DMS53 treated with DMSO at 0.1 percent for 48 hours (cell line): ENCODE measurements around the gene CYB561A3.
"Not testable (repeated sequence)": the region's sequence is repeated elsewhere in the genome, so short reads cannot be mapped to it uniquely, and the experiment has no call there.

Source experiments
- DNase-seq: peaks from one replicate; lab custom pipeline; 2025; ENCODE audit not compliant: unreplicated experiment; lab: John Stamatoyannopoulos, UW

The CYB561A3 gene, protein sequence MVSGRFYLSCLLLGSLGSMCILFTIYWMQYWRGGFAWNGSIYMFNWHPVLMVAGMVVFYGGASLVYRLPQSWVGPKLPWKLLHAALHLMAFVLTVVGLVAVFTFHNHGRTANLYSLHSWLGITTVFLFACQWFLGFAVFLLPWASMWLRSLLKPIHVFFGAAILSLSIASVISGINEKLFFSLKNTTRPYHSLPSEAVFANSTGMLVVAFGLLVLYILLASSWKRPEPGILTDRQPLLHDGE

DNA sequence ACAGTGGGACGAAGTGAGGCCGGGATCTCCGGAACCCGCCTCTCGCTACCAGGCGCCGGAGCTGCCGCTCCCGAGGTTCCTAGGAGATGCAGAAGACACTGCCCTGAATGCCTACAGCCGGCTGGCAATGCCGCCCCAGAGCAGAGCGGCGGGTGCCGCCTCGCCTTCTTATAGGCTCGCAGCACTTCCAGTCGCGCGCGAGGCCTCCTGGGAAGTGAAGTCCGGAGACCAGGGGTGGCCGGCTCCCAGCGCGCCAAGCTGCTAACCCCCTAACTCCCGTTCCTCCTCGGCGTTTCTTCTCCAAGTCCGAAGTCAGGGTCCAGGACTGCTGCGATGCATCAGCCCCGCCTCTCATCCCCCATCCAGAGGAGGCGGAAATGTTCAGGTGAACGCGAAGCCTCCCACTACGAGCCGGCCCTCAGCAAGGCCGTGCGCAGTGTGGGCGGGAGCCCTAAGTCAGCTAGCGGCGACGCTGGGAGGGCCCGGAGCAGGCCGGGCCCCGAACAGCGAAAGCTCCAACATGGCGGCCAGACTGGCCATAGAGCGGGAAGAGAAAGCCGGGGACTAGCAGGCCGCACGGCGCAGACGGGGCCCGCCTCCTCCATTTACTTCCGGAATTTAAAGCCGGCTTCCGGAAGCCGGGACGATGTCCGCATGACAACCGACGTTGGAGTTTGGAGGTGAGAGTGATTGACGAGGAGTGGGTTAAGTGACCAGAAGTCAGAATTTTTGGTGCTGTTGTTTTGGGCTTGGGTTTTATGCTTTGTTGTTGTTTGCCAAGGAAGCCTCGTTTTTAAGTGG, at the start of gene CYB561A3, which contains the start of gene TMEM138:
CYB561A3 (minus strand) TSS at position 142 of the 801 bp plus-strand sequence. CDS start 5,169 bp downstream, outside the sequence.
TMEM138 (plus strand) TSS at position 634 of the 801 bp plus-strand sequence. CDS start 2,017 bp downstream, outside the sequence.
- peak; percentile 95 for DNase-seq

DNA sequence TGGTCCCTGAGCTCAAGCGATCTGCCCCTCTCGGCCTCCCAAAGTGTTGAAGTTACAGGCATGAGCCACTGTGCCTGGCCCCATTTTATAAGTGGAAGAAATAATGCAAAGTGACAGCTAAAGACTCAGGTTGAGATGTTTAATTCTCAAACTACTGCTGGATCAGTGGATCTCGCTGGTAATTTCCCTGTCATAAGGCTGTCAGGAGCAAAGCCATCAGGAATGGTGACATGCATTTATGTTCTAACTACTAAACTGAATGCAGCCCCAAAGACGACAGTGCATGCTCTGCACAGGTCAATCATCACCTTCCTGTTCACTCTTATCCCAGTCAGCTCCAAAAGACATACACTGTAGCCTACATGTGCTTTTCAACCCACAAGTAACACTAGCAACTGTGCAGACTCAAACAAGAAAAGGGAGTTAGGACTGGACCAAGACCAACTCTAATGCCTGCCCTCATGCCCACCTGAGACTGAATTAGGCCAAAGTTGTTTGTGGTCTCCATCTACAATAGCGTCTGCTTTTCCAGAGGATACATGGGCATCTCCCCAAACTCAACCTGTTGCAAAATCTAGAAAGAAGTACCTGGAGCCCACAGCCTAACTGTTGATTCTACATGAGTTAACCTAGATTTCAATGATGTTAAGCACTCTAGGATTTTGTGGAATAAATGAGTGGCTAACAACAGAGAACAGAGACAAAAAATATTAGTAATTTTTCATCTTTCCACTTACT, 45.5 kb upstream of the CYB561A3 start:
- no peak for DNase-seq

GRCh38 chr11:61406067-61406466, 44.4 kb upstream of the CYB561A3 start:
- no peak for DNase-seq

DNA sequence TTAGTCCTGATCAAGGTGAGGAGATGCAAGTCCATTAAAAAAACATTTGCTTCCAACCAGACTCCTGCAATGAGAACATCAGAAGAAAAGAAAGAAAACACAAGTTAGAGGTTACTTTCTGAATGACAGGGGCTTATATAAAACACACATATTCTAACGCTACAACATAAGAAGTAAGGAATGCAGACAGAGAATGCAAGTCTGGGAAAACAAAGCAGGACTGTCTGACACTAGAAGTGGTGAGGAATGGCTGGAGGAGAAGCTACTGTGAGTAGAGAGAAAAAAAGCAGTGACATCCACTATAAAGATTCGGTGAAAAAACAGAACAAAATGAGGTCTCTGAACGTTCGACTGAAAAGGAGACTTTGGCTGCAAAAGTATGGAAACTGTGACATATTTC, 43.0 kb upstream of the CYB561A3 start:
- no peak for DNase-seq

GRCh38 chr11:61404103-61404502, 42.4 kb upstream of the CYB561A3 start:
- DNase-seq = no peak

DNA sequence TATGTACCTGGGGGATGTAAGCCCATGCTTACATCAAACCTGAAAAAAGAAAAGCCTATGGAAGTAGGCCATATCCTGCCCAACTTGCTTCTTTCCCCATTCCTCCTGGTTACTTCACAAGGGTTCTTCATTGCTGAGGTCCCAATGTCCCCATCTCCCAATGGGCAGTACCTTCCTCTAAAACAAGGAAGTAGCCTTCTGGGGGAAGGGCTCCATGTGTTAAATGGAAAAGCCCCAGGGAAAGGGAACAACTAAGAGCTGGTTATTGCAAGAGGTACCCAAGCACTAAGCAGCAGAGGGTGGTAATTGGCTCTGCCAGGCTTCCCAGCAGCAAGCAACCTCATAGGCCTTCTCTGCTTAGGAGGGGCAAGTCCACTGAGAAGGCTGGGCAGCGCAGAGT, 42.0 kb upstream of the CYB561A3 start:
- no peak for DNase-seq

DNA sequence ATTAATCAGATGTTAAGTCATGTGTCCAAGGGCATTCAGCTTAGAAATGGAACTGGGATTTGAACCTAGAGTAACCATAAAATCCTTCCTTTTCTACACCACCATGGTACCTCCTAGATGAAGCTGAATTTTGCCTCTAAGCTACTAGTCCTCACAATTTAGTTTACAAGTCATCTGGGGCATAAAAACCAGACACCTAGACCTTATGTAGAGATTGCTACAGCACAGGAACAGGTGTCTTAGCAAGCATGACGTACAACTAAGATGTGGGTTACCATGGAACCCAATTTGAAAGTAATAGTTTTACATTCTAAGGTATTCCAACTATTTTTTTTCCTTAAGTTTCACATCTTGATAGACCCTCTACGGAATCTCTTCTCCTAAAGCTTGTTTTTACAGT, 39.9 kb upstream of the CYB561A3 start:
- DNase-seq = no peak

DNA sequence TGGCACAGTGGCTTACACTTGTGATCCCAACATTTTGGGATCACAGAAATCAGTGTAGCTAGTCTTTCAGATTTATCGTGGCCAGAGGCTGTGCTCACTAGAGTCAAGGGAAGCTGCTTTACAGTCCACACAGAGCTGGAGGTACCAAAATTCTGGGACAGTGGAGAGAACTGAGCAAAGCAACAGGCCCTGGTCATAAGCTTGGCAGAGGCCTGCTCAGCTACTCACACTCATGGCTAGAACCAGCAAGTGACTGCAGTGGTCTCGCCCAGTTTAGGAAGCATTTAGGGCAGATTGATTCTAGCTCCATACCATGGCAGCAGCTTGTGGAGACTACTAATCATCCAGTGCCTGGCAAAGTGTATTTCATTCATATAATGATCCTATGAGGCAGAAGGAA, 39.5 kb upstream of the CYB561A3 start:
- no peak for DNase-seq

GRCh38 chr11:61392981-61393595, 31.4 kb upstream of the CYB561A3 start:
- DNase-seq = no peak

GRCh38 chr11:61390161-61390560, 28.5 kb upstream of the CYB561A3 start:
- no peak for DNase-seq

DNA sequence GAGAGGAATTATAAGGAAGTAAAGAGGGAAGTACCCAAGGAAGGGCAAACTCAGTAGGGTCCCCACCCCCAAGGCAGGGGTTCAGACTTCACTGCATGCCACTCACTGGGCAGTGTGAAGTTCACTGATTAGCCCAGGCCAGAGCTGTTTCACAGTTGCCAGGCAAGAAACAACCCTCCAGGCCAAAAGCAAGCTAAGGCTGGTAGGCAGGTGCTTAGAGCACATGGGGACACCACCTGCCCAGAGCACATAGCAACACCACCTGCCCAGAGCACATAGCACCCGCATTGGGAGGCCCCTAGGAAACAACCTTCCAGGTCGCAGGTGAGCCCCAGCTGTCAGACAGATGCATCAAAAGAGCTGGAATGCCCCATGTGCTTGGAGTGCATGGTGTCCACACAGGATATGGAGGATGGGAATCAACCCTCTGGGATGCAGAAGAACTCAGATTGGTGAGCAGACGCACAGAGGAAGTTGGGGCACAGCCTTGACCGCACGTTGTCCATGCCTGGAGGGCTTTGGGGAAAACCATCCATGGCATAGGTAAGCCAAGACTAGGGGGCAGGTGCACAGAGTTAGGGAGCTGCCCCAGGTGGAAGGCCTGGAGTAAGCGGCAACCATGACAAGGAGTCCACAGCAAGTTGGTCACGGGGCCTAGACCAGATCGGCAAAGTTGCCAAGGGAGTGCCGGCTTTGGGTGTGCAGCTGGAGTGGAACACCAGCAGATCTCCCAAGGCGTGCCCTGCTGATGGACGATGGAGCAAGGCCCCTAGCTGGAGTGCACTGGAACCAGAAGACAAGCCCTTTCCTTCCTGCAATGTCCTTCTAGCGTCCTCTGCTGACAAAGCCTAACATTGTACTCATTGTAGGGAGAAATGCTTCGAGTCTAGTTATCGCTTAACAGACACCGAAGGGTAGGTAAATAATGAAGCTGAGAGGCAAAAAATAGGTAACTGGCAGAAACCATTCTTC, 22.9 kb upstream of the CYB561A3 start:
- peak; percentile 5 for DNase-seq

GRCh38 chr11:61383859-61384258, 22.2 kb upstream of the CYB561A3 start:
- DNase-seq = not testable (repeated sequence)

DNA sequence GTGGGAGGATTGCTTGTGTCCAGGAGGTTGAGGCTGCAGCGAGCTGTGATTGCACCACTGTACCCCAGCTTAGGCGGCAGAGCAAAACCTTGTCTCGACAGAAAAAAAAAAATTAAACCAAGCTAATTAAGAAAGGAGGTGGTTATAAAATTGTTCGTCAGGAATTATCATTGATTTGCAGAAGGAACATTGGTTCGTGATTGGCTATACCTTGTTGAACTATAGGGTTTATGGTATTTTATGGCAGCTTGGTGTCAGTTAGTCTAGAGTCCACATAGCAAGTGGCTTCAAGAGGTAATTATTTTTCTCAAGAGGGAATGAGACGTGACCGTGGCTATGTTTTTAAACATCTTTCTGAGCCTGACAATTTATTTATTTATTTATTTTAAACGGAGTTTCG, 19.2 kb upstream of the CYB561A3 start:
- DNase-seq = no peak

- DNase-seq = no peak
Observed at GRCh38 chr11:61378713-61379313, 17.1 kb upstream of the CYB561A3 start.

DNA sequence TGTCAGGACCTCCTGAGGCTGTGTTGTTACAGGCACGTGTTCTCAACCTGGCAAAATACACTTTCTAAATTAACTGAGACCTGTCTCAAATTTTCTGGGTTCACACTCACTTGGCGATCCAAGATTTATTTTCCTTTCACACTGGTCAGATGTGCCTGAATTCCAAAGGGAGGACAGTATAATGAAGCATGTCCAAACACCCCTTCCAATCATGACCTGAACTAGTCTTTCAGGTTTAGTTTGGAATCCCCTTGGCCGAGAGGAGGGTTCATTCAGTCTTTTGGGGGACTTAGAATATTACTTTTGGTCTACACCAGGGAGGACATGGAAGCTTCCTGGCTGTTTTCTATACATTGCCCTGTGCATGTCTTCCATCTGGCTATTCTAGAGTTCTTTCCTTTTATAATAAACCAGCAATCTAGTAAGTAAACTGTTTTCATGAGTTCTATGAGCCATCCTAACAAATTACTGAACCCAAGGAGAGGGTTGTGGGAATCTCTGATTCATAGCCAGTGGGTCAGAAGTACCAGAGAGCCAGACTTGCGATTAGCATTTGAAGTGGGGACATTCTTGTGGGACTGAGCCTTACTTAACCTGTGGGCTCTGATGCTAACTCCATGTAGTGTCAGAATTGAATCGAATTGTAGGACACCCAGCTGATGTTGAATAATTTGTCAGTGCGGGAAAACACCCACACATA, 15.9 kb upstream of the CYB561A3 start:
- DNase-seq = no peak

GRCh38 chr11:61375761-61376108, 14.1 kb upstream of the CYB561A3 start:
- DNase-seq = no peak

GRCh38 chr11:61372659-61373420, 11.2 kb upstream of the CYB561A3 start:
- no peak for DNase-seq

DNA sequence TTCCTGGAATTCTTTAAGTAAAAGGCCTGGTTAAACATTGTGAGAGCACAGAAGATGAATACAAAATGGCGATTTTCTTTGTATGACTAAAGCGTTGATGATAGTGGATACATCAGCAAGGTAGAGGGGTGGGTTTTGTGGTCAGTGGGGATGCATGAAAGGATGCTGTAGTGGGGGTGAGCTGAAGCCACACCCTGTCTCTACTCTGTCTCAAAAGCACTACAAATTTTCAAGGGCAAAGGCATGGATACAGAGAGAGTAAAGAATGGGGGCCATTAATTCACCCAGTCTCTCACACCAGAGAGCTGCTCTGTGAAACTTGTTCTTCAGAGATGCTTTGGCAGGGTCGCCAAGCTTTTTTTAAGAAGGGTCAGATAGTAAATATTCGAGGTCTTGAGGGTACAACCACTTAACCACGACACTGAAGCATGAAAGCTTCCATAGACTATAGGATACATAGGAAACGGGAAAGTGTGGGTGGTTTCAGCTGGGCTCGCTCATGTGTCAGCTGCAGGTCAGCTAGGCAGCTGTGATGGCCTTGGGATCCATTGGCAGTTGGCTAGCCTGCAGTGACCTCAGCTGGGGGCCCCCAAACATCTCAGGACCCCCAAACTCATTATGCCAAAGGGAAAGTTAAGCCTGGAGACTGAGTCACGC, 8.8 kb upstream of the CYB561A3 start:
- no peak for DNase-seq
